B cell (primary cell): ENCODE results near the gene KLHL33. TPM values are rescaled to one million over a fixed set of nuclear protein-coding genes. Genes with fewer than 3 reads are reported as not detected.

Experiments
- ATAC-seq: fragments of 200-7000 bp; cut with Tn5 transposase; one replicate; pipeline ENCODE4 v1.10.0; 2021; ENCODE audit warnings: low read depth, mild to moderate bottlenecking, moderate number of reproducible peaks, moderate library complexity
- CTCF ChIA-PET: fragments of 350-600 bp; sonication (Branson Sonifier 250); formaldehyde crosslinking; loops from one replicate; lab custom pipeline; 2021; ENCODE audit warnings: antibody characterized with exemption, inconsistent platforms; lab: Charles Lee
- POLR2A ChIA-PET: fragments of 350-600 bp; sonication (Branson Sonifier 250); formaldehyde crosslinking; loops from one replicate; lab custom pipeline; 2021; ENCODE audit warnings: antibody characterized with exemption; lab: Charles Lee
- DNase-seq: peaks from one replicate; pipeline ENCODE4 v3.0.0; 2013
- H2AFZ ChIP-seq: 2 replicates; pipeline ENCODE4 v1.6.1; 2012; ENCODE audit warnings: mild to moderate bottlenecking, low read depth, low read length; ENCODE audit not compliant: insufficient read depth, poor library complexity, severe bottlenecking
- H3K27ac ChIP-seq, 2 donors: 1 replicate in 1 of 2; 2 replicates in 1 of 2; pipeline ENCODE4 v1.5.1; 2012 to 2013; ENCODE audit warnings: low read length in 2 of 2, mild to moderate bottlenecking in 2 of 2, moderate library complexity in 1 of 2
- H3K27me3 ChIP-seq, 4 experiments: fragments of 200-600 bp in 1 of 4; sonication (generic) in 1 of 4; replicated peaks in 1 of 4; 1 replicate in 2 of 4; 2 replicates in 2 of 4; pipeline versions ENCODE4 v1.6.1 to v1.7.0; 2013 to 2016; ENCODE audit warnings: low read length in 3 of 4, mild to moderate bottlenecking in 2 of 4, mixed read lengths in 1 of 4, moderate library complexity in 1 of 4; ENCODE audit not compliant: insufficient read depth in 4 of 4, control insufficient read depth in 3 of 4; ENCODE audit errors: control extremely low read depth in 1 of 4
- H3K36me3 ChIP-seq, 2 experiments: replicated peaks in 1 of 2; 1 replicate in 1 of 2; 2 replicates in 1 of 2; pipeline versions ENCODE4 v1.6.1 to v1.7.1; 2013; ENCODE audit warnings: low read length in 1 of 2; ENCODE audit not compliant: insufficient read depth in 2 of 2, control insufficient read depth in 1 of 2; ENCODE audit errors: control extremely low read depth in 1 of 2, extremely low read depth in 1 of 2
- H3K4me1 ChIP-seq, 2 donors: fragments of 200-600 bp in 1 of 2; sonication (generic) in 1 of 2; 1 replicate in 1 of 2; 2 replicates in 1 of 2; pipeline versions ENCODE4 v1.5.1 to v1.6.1; 2013 to 2017; ENCODE audit warnings: low read length in 2 of 2; ENCODE audit not compliant: control insufficient read depth in 2 of 2, insufficient read depth in 2 of 2
- H3K4me2 ChIP-seq: replicated peaks from 2 replicates; pipeline ENCODE3; 2012; ENCODE audit warnings: mild to moderate bottlenecking, low read depth, low read length; ENCODE audit not compliant: poor library complexity, severe bottlenecking
- H3K4me3 ChIP-seq, 5 experiments: fragments of 200-600 bp in 1 of 5; sonication (generic) in 1 of 5; 1 replicate in 3 of 5; 2 replicates in 2 of 5; pipeline versions ENCODE4 v1.5.1 to v1.7.0; 2011 to 2016; ENCODE audit warnings: low read length in 4 of 5, mild to moderate bottlenecking in 4 of 5, low read depth in 2 of 5, control low read depth in 1 of 5, moderate library complexity in 1 of 5; ENCODE audit not compliant: insufficient read depth in 1 of 5; ENCODE audit errors: control extremely low read depth in 1 of 5, extremely low read depth in 1 of 5
- H3K79me2 ChIP-seq: fragments of 200-600 bp; sonication (generic); one replicate; pipeline ENCODE4 v1.6.0; 2016; ENCODE audit warnings: low read length; ENCODE audit not compliant: control insufficient read depth, insufficient read depth
- H3K9ac ChIP-seq: fragments of 200-600 bp; sonication (generic); 2 replicates; pipeline ENCODE4 v1.6.1; 2017; ENCODE audit warnings: mild to moderate bottlenecking, low read length, moderate library complexity
- H3K9me3 ChIP-seq, 3 donors: one replicate each; pipeline versions ENCODE4 v1.6.1 to v1.7.1; 2013; ENCODE audit warnings: low read length in 2 of 3; ENCODE audit not compliant: control insufficient read depth in 2 of 3, insufficient read depth in 1 of 3; ENCODE audit errors: control extremely low read depth in 1 of 3
- H4K20me1 ChIP-seq: 2 replicates; pipeline ENCODE4 v1.6.0; 2012; ENCODE audit warnings: mild to moderate bottlenecking, low read length; ENCODE audit not compliant: insufficient read depth, control insufficient read depth, poor library complexity, severe bottlenecking
- H3K27ac Mint-ChIP-seq: one replicate; pipeline ENCODE4 v1.8.0; 2021; ENCODE audit warnings: mixed read lengths
- H3K27me3 Mint-ChIP-seq: one replicate; pipeline ENCODE4 v1.8.0; 2021; ENCODE audit warnings: mixed read lengths
- H3K4me1 Mint-ChIP-seq: one replicate; pipeline ENCODE4 v1.8.0; 2021; ENCODE audit warnings: mixed read lengths
- H3K4me3 Mint-ChIP-seq: one replicate; pipeline ENCODE4 v1.8.0; 2021; ENCODE audit warnings: mixed read lengths
- H3K9me3 Mint-ChIP-seq: one replicate; pipeline ENCODE4 v1.8.0; 2022; ENCODE audit warnings: mixed read lengths; ENCODE audit not compliant: insufficient read depth
- EZH2 ChIP-seq: IDR thresholded peaks from 2 replicates; pipeline ENCODE4 v1.6.1; 2012; ENCODE audit warnings: borderline replicate concordance, low read depth, mild to moderate bottlenecking, moderate library complexity, low read length; ENCODE audit not compliant: insufficient read depth, poor library complexity, severe bottlenecking
- WGBS: methylation state at CpG from one replicate; pipeline ENCODE4 v1.1.5; 2013; ENCODE audit warnings: missing lambda C conversion rate; ENCODE audit not compliant: insufficient coverage; 5-methylcytosine and 5-hydroxymethylcytosine counted together
- intact Hi-C: fragments of 100-400 bp; cut with micrococcal nuclease; formaldehyde crosslinking; loops from one replicate; pipeline ENCODE4 v1.10.0; 2022
- polyA plus RNA-seq: library from polyadenylated mRNA; depleted of rRNA; stranded (reverse); fragments of >200 nt; gene quantifications from 2 replicates; pipeline ENCODE4 v1.2.3, GENCODE V29; 2012
- total RNA-seq, 2 donors: library from RNA; stranded (reverse); fragments of 120-200 nt in 1 of 2; gene quantifications; 1 replicate in 1 of 2; 2 replicates in 1 of 2; pipeline versions ENCODE4 v1.2.3 to v1.2.4, GENCODE V29; 2013 to 2022
- TF ChIP-seq, protein P1 (sequence below): fragments of 200-600 bp; IDR thresholded peaks from one replicate; pipeline ENCODE4 v1.8.0; 2022; ENCODE audit warnings: antibody characterized with exemption, mild to moderate bottlenecking

Gene KLHL33
- total and polyA plus RNA-seq, 2 donors (not counting 1 experiment from before 2014, with no cell fraction given): 0.20 to 0.25 TPM

GRCh38 chr14:20417250-20418186 lies 18.4 kb downstream of the KLHL33 start:
- no peak for ATAC-seq
- Mint-ChIP-seq H3K4me3 (no peak overlapping the region), H3K27ac (no peak overlapping the region), H3K9me3 (no peaks in the 10 kb centered on the region), H3K4me1 (peaks cover 29% of the 10 kb centered on the region), H3K27me3 (no peaks in the 10 kb centered on the region)
- Histone ChIP-seq H3K27me3 (no peaks in the 10 kb centered on the region), H2AFZ (no peak overlapping the region), H3K9ac (no peak overlapping the region), H3K27ac (no peak overlapping the region), H3K4me1 (peaks cover 22 to 24% of the 10 kb centered on the region in 2 donors), H3K79me2 (peaks cover 31% of the 10 kb centered on the region), H3K4me2 (no peak overlapping the region), H3K36me3 (no peaks in the 10 kb centered on the region), H3K4me3 (no peak overlapping the region), H4K20me1 (no peaks in the 10 kb centered on the region), H3K9me3 (no peaks in the 10 kb centered on the region)
- intact Hi-C loops: no loop called here
- CTCF ChIA-PET: interaction anchor here (0.6 to 4.9 kb wide), 10 partner anchors 31 to 273 kb away, joined by 3 to 59 read pairs (median 4); partner anchors contain the start of genes APEX1, OSGEP and PIP4P1
- POLR2A ChIA-PET: interaction anchor here (0.5 to 0.6 kb wide), 2 partner anchors 74 to 202 kb away, joined by 3 to 6 read pairs; no protein-coding TSS in a partner anchor
- DNase-seq: no peak
- TF ChIP-seq, protein P1, sequence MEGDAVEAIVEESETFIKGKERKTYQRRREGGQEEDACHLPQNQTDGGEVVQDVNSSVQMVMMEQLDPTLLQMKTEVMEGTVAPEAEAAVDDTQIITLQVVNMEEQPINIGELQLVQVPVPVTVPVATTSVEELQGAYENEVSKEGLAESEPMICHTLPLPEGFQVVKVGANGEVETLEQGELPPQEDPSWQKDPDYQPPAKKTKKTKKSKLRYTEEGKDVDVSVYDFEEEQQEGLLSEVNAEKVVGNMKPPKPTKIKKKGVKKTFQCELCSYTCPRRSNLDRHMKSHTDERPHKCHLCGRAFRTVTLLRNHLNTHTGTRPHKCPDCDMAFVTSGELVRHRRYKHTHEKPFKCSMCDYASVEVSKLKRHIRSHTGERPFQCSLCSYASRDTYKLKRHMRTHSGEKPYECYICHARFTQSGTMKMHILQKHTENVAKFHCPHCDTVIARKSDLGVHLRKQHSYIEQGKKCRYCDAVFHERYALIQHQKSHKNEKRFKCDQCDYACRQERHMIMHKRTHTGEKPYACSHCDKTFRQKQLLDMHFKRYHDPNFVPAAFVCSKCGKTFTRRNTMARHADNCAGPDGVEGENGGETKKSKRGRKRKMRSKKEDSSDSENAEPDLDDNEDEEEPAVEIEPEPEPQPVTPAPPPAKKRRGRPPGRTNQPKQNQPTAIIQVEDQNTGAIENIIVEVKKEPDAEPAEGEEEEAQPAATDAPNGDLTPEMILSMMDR: no peak
- no peak for TF ChIP-seq EZH2
- WGBS: 60% methylated on average over 3 of the region's 7 CpGs
